K562 (cell line): ENCODE data around the gene SEBOX. TPM values are rescaled to one million over a fixed set of nuclear protein-coding genes. Genes with fewer than 3 reads are reported as not detected.

ENCODE experiments used
- ATF4 ChIP-seq: fragments of 450-650 bp; formaldehyde crosslinking; IDR thresholded peaks from 2 replicates; pipeline ENCODE4 v1.4.0; 2022; ENCODE audit warnings: mild to moderate bottlenecking, moderate library complexity
- FUS ChIP-seq: fragments of 200-400 bp; formaldehyde crosslinking; optimal IDR thresholded peaks from 2 replicates; pipeline ENCODE3; 2017; ENCODE audit warnings: low read depth, low read length
- HMG20B ChIP-seq: fragments of 250-450 bp; sonication (Bioruptor Pico); IDR thresholded peaks from 2 replicates; pipeline ENCODE4 v1.5.0; 2021; ENCODE audit warnings: mild to moderate bottlenecking
- HNRNPK ChIP-seq: fragments of 200-400 bp; formaldehyde crosslinking; IDR thresholded peaks from one replicate; pipeline ENCODE4 v1.6.1; 2018; ENCODE audit warnings: mild to moderate bottlenecking, low read depth, low read length; ENCODE audit not compliant: poor library complexity, severe bottlenecking
- MLX ChIP-seq, 2 experiments: fragments of 450-650 bp in 1 of 2; sonication (generic) in 1 of 2; formaldehyde crosslinking; conservative IDR thresholded peaks; 2 replicates each; pipeline versions ENCODE4 v1.4.0 to v1.8.1; 2020 to 2022; ENCODE audit warnings: mild to moderate bottlenecking in 1 of 2, missing genetic modification reagents in 1 of 2
- MXI1 ChIP-seq: IDR thresholded peaks from 2 replicates; pipeline ENCODE4 v1.6.1; 2011; ENCODE audit warnings: low read depth, mild to moderate bottlenecking, improper control_type of control experiment, low read length
- NKRF ChIP-seq: fragments of 450-650 bp; IDR thresholded peaks from 2 replicates; pipeline ENCODE4 v1.6.1; 2016; ENCODE audit warnings: borderline replicate concordance
- SIN3B ChIP-seq: fragments of 450-650 bp; IDR thresholded peaks from 2 replicates; pipeline ENCODE4 v1.6.1; 2017; ENCODE audit warnings: low read depth, mild to moderate bottlenecking, moderate library complexity
- SIX5 ChIP-seq, 2 experiments: IDR thresholded peaks; 2 replicates each; pipeline ENCODE4 v1.6.1; 2011; ENCODE audit warnings: low read length in 2 of 2, borderline replicate concordance in 1 of 2, low read depth in 1 of 2, mild to moderate bottlenecking in 1 of 2, moderate library complexity in 1 of 2; ENCODE audit not compliant: insufficient read depth in 1 of 2
- TGIF2 ChIP-seq: sonication (generic); formaldehyde crosslinking; IDR thresholded peaks from 2 replicates; pipeline ENCODE4 v1.8.1; 2022; ENCODE audit warnings: mild to moderate bottlenecking, missing genetic modification reagents, moderate library complexity
- TSHZ1 ChIP-seq: fragments of 250-450 bp; sonication (Bioruptor Pico); IDR thresholded peaks from 2 replicates; pipeline ENCODE4 v1.4.0; 2020; ENCODE audit warnings: mild to moderate bottlenecking, moderate library complexity
- ZBTB49 ChIP-seq: sonication (generic); formaldehyde crosslinking; IDR thresholded peaks from 2 replicates; pipeline ENCODE4 v1.8.0; 2022; ENCODE audit warnings: missing genetic modification reagents, mild to moderate bottlenecking, borderline replicate concordance
- ZNF212 ChIP-seq: fragments of 450-650 bp; formaldehyde crosslinking; IDR thresholded peaks from 2 replicates; pipeline ENCODE4 v1.4.0; 2020; ENCODE audit warnings: mild to moderate bottlenecking
- ZNF274 ChIP-seq: IDR thresholded peaks from 2 replicates; pipeline ENCODE4 v1.6.1; 2011; ENCODE audit warnings: low read depth, mild to moderate bottlenecking, low read length, moderate library complexity, borderline replicate concordance
- ZNF3 ChIP-seq: fragments of 250-450 bp; sonication (Bioruptor Pico); IDR thresholded peaks from 2 replicates; pipeline ENCODE4 v1.5.0; 2021; ENCODE audit warnings: mild to moderate bottlenecking, moderate library complexity
- ZNF408 ChIP-seq: fragments of 250-450 bp; sonication (Bioruptor Pico); IDR thresholded peaks from 2 replicates; pipeline ENCODE4 v1.4.0; 2020; ENCODE audit warnings: low read depth, mild to moderate bottlenecking, moderate library complexity
- ZNF780A ChIP-seq: fragments of 250-450 bp; sonication (Bioruptor Pico); IDR thresholded peaks from 2 replicates; pipeline ENCODE4 v1.5.0; 2021; ENCODE audit warnings: mild to moderate bottlenecking
- ZNF830 ChIP-seq: fragments of 250-450 bp; sonication (Bioruptor Pico); IDR thresholded peaks from 2 replicates; pipeline ENCODE4 v1.5.0; 2021; ENCODE audit warnings: mild to moderate bottlenecking
- polyA plus RNA-seq, 8 experiments: library from polyadenylated mRNA; depleted of rRNA in 4 of 8; stranded (reverse) in 5 of 8; unstranded in 3 of 8; fragments of >200 nt; fragmentation: Nextera tagmentation in 2 of 8; fragmentation: Illumina TruSeq in 1 of 8; extraction: Ambion mirVana in 2 of 8; extraction: Trizol in 1 of 8; gene quantifications; 2 replicates each; pipeline versions ENCODE4 v1.2.1 to v1.2.3, GENCODE V29; 2011 to 2014; ENCODE audit warnings: inconsistent platforms in 1 of 8, missing spikeins in 1 of 8
- total RNA-seq, 7 experiments: library from RNA; depleted of rRNA in 6 of 7; stranded (reverse); fragments of >200 nt in 6 of 7; fragmentation: Illumina TruSeq in 2 of 7; extraction: Trizol in 2 of 7; gene quantifications; 2 replicates each; pipeline versions ENCODE4 v1.2.1 to v1.2.3, GENCODE V29; 2011 to 2021; ENCODE audit warnings: low replicate concordance in 1 of 7

SEBOX gene
- total and polyA plus RNA-seq, 9 of the 15 experiments (the other 6 are each of a cell fraction or from before 2014, with no cell fraction given): not detected

GRCh38 chr17:28370035-28370743 lies 5.2 kb upstream of the SEBOX start, which contains the start of gene VTN (continued):
- TF ChIP-seq ZBTB49 (CRISPR knock-in tag) (no peak), ZNF408 (CRISPR knock-in tag) (no peak), ZNF212 (CRISPR knock-in tag) (no peak), MLX (CRISPR knock-in tag; conservative IDR thresholded peaks at IDR 0.05) (no peak), TGIF2 (CRISPR knock-in tag) (no peak), ZNF780A (CRISPR knock-in tag) (no peak), HMG20B (CRISPR knock-in tag) (no peak), ZNF274 (no peak), ZNF3 (CRISPR knock-in tag) (no peak), MXI1 (no peak), FUS (no peak), ZNF830 (CRISPR knock-in tag) (no peak), SIX5 (IDR thresholded peaks at IDR 0.05; ENCODE audit: borderline replicate concordance in 1 of 2, insufficient read depth in 1 of 2, low read depth in 1 of 2, low read length in 2 of 2) (no peak), ATF4 (CRISPR knock-in tag) (no peak), NKRF (no peak), SIN3B (no peak), TSHZ1 (CRISPR knock-in tag) (no peak), HNRNPK (no peak)
